PC-9 (cell line): ENCODE measurements around the gene SCYGR2. TPM values are rescaled to one million over a fixed set of nuclear protein-coding genes. Genes with fewer than 3 reads are reported as not detected.
"Not testable (repeated sequence)": the region's sequence is repeated elsewhere in the genome, so short reads cannot be mapped to it uniquely, and the experiment has no call there.

ENCODE experiments used
- Bru-seq: library from RNA; stranded (reverse); fragments of 400-500 nt; gene quantifications from one replicate; lab custom pipeline; 2021; lab: Mats Ljungman, UMichigan
- BruChase-seq, 2 experiments: library from RNA; stranded (reverse); fragments of 400-500 nt; gene quantifications; one replicate each; lab custom pipeline; 2021; lab: Mats Ljungman, UMichigan
- BruUV-seq: library from RNA; stranded (reverse); fragments of 400-500 nt; replicated peaks from 2 replicates; lab custom pipeline; 2021; lab: Mats Ljungman, UMichigan
- CTCF ChIA-PET: fragments of 300-600 bp; sonication (Branson Sonifier 250); formaldehyde crosslinking; loops from one replicate; lab custom pipeline; 2022; ENCODE audit warnings: antibody characterized with exemption; lab: Charles Lee
- POLR2A ChIA-PET: fragments of 300-600 bp; sonication (Branson Sonifier 250); formaldehyde crosslinking; loops from one replicate; lab custom pipeline; 2022; ENCODE audit warnings: antibody characterized with exemption; ENCODE audit not compliant: unreplicated experiment; lab: Charles Lee
- DNase-seq, 2 experiments: peaks; one replicate each; pipeline versions ENCODE4 v3.0.0 to v3.0.0-alpha.2; 2015 to 2022; ENCODE audit warnings: mixed read lengths in 1 of 2
- H2AFZ ChIP-seq: fragments of 200-600 bp; sonication (generic); 2 replicates; pipeline ENCODE4 v1.8.1; 2017; ENCODE audit warnings: antibody characterized with exemption
- H3F3A ChIP-seq: fragments of 200-600 bp; sonication (generic); 2 replicates; pipeline ENCODE4 v1.8.1; 2017; ENCODE audit warnings: antibody characterized with exemption, mild to moderate bottlenecking, low read depth; ENCODE audit not compliant: insufficient read depth
- H3K27ac ChIP-seq: fragments of 200-600 bp; sonication (generic); 2 replicates; pipeline ENCODE4 v1.6.1; 2016; ENCODE audit warnings: mixed run types
- H3K27me3 ChIP-seq: fragments of 200-600 bp; sonication (generic); 2 replicates; pipeline ENCODE4 v1.6.1; 2016; ENCODE audit warnings: low read depth, mixed run types; ENCODE audit not compliant: insufficient read depth
- H3K36me3 ChIP-seq: fragments of 200-600 bp; sonication (generic); 2 replicates; pipeline ENCODE4 v1.6.1; 2016; ENCODE audit warnings: low read depth, mixed run types
- H3K4me1 ChIP-seq: fragments of 200-600 bp; sonication (generic); replicated peaks from 2 replicates; pipeline ENCODE4 v1.6.1; 2016; ENCODE audit warnings: mixed run types; ENCODE audit not compliant: insufficient read depth
- H3K4me2 ChIP-seq: fragments of 200-600 bp; sonication (generic); 2 replicates; pipeline ENCODE4 v1.6.1; 2017; ENCODE audit warnings: mixed run types
- H3K4me3 ChIP-seq: fragments of 200-600 bp; sonication (generic); 2 replicates; pipeline ENCODE4 v1.6.1; 2016; ENCODE audit warnings: mixed run types
- H3K79me2 ChIP-seq: fragments of 200-600 bp; sonication (generic); 2 replicates; pipeline ENCODE4 v1.6.1; 2017; ENCODE audit warnings: low read depth, mixed run types
- H3K9me2 ChIP-seq: fragments of 200-600 bp; sonication (generic); 2 replicates; pipeline ENCODE4 v1.8.1; 2017; ENCODE audit warnings: mild to moderate bottlenecking; ENCODE audit not compliant: insufficient read depth
- H3K9me3 ChIP-seq: fragments of 200-600 bp; sonication (generic); 2 replicates; pipeline ENCODE4 v1.8.1; 2016; ENCODE audit warnings: low read depth; ENCODE audit not compliant: insufficient read depth
- H4K20me1 ChIP-seq: fragments of 200-600 bp; sonication (generic); 2 replicates; pipeline ENCODE4 v1.8.1; 2017; ENCODE audit not compliant: insufficient read depth
- CTCF ChIP-seq: fragments of 200-600 bp; sonication (generic); conservative IDR thresholded peaks from 2 replicates; pipeline ENCODE4 v1.6.1; 2017; ENCODE audit warnings: mixed run types, antibody characterized with exemption, mild to moderate bottlenecking, moderate library complexity
- EZH2 ChIP-seq: fragments of 200-600 bp; sonication (generic); IDR thresholded peaks from 2 replicates; pipeline ENCODE4 v1.8.0; 2017; ENCODE audit warnings: antibody characterized with exemption, low read depth
- intact Hi-C: fragments of 100-400 bp; cut with micrococcal nuclease; formaldehyde crosslinking; loops from one replicate; pipeline ENCODE4 v1.10.0; 2022; ENCODE audit not compliant: unreplicated experiment
- long read RNA-seq: library from polyadenylated mRNA; stranded (forward); transcript quantifications from one replicate; pipeline ENCODE4 v2.0.0, GENCODE V29; 2022
- total RNA-seq: library from RNA; stranded (reverse); gene quantifications from 2 replicates; pipeline ENCODE4 v1.2.3, GENCODE V29; 2021

SCYGR2 gene, protein sequence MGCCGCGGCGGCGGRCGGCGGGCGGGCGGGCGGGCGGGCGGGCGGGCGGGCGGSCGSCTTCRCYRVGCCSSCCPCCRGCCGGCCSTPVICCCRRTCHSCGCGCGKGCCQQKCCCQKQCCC
- total RNA-seq (not detected in 2 replicates), Bru-seq, nascent RNA (percentile 23 among the genes with signal in this experiment), BruChase-seq, experiment 1, labeled RNA remaining after a 2-hour chase (percentile 31 among the genes with signal in this experiment), BruChase-seq, experiment 2, labeled RNA remaining after a 6-hour chase (percentile 44 among the genes with signal in this experiment)
- long read RNA-seq: 0 reads

GRCh38 chr2:227598835-227599503 lies at the start of gene SCYGR2:
SCYGR2 (plus strand) TSS chr2:227598893; CDS start chr2:227598893, 0 bp downstream.
- H3F3A ChIP-seq, H2AFZ ChIP-seq, BruUV-seq, H3K4me3 ChIP-seq, H3K9me3 ChIP-seq, H3K79me2 ChIP-seq, DNase-seq, H3K27me3 ChIP-seq, H3K36me3 ChIP-seq, H3K9me2 ChIP-seq, intact Hi-C loops, POLR2A ChIA-PET, H3K4me1 ChIP-seq, H4K20me1 ChIP-seq: not testable (repeated sequence)
- Histone ChIP-seq H3K27ac (0 out of 2 replicates have a peak within 1 kb of the TSS, but pooled peaks have one; percentile 7), H3K4me2 (peak within 1 kb of the TSS; percentile 5)
- CTCF ChIA-PET: interaction anchor here (0.6 kb wide), 1 partner anchor 28 kb away, joined by 3 read pairs; no protein-coding TSS in a partner anchor

DNA sequence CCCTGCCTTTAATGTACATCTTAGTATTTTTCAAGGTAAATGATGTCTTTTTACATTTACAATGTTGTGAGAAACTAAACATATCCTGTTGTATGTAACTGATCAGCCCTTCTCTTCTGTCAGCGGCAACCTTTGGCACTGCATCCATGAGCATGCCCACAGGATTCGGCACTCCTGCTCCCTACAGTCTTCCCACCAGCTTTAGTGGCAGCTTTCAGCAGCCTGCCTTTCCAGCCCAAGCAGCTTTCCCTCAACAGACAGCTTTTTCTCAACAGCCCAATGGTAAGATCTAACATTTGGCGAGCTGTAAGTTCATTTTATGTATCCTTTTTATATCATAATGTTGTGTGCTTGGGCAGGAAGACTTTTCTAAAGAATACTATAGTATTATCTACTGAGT lies 46.9 kb upstream of the SCYGR2 start:
- TF ChIP-seq EZH2 (no peak), CTCF (no peak)
- CTCF ChIA-PET: no interaction called here
- peaks cover 5% of the 10 kb centered on the region; the same call in 1 of the 2 replicates for H4K20me1 ChIP-seq
- POLR2A ChIA-PET: interaction anchor here (0.6 kb wide), 1 partner anchor 488 kb away, joined by 6 read pairs; no protein-coding TSS in a partner anchor
- no peaks in the 10 kb centered on the region for H3K4me1 ChIP-seq
- no peak overlapping the region for H3K4me2 ChIP-seq
- H3K9me3 ChIP-seq: no peaks in the 10 kb centered on the region
- no peak overlapping the region for H3K4me3 ChIP-seq
- peaks cover 11% of the 10 kb centered on the region; the same call in 1 of the 2 replicates for H3K79me2 ChIP-seq
- no peak for DNase-seq
- peaks cover 41% of the 10 kb centered on the region for H3F3A ChIP-seq
- intact Hi-C loops: no loop called here
- H3K9me2 ChIP-seq: no peaks in the 10 kb centered on the region
- no peak overlapping the region for H3K27ac ChIP-seq
- H3K36me3 ChIP-seq: peaks cover 48% of the 10 kb centered on the region
- no peaks in the 10 kb centered on the region for H3K27me3 ChIP-seq
- no peak overlapping the region for H2AFZ ChIP-seq
- BruUV-seq: no TSS peak

DNA sequence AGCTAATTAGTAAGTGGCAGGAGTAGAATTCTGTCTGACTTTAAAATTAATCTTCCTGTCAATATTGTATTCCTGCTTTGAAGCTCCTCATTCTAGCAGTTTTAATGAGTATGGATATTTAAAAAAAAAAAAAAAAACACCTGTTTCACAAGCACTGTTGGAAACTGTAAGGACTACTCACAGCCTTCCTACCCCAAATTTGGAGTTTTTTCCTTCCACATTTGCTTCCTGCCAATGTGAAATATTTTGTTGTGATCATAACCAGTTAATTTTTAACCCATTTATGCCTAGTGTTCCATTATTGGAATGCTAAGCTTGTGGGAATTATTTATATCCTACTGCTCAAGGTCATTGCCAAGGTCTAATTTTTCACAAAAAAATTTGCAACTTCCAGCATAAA lies 36.1 kb upstream of the SCYGR2 start:
- intact Hi-C loops: no loop called here
- Histone ChIP-seq H3K27ac (no peak overlapping the region), H3K9me3 (no peaks in the 10 kb centered on the region), H3K27me3 (no peaks in the 10 kb centered on the region), H3K79me2 (no peaks in the 10 kb centered on the region), H2AFZ (no peak overlapping the region), H3K4me3 (no peak overlapping the region), H3K4me2 (no peak overlapping the region), H3K36me3 (peaks cover 13% of the 10 kb centered on the region; the same call in 1 of the 2 replicates), H3F3A (peaks cover 39% of the 10 kb centered on the region), H3K9me2 (no peaks in the 10 kb centered on the region), H3K4me1 (no peaks in the 10 kb centered on the region), H4K20me1 (no peaks in the 10 kb centered on the region)
- no peak for DNase-seq
- POLR2A ChIA-PET: no interaction called here
- no peak for TF ChIP-seq CTCF
- BruUV-seq: no TSS peak
- CTCF ChIA-PET: no interaction called here
